ENCODE results near the gene CXXC5.
A peak's percentile ranks its signal among the peaks of the same experiment; 100 is the strongest.

Gene CXXC5

DNA sequence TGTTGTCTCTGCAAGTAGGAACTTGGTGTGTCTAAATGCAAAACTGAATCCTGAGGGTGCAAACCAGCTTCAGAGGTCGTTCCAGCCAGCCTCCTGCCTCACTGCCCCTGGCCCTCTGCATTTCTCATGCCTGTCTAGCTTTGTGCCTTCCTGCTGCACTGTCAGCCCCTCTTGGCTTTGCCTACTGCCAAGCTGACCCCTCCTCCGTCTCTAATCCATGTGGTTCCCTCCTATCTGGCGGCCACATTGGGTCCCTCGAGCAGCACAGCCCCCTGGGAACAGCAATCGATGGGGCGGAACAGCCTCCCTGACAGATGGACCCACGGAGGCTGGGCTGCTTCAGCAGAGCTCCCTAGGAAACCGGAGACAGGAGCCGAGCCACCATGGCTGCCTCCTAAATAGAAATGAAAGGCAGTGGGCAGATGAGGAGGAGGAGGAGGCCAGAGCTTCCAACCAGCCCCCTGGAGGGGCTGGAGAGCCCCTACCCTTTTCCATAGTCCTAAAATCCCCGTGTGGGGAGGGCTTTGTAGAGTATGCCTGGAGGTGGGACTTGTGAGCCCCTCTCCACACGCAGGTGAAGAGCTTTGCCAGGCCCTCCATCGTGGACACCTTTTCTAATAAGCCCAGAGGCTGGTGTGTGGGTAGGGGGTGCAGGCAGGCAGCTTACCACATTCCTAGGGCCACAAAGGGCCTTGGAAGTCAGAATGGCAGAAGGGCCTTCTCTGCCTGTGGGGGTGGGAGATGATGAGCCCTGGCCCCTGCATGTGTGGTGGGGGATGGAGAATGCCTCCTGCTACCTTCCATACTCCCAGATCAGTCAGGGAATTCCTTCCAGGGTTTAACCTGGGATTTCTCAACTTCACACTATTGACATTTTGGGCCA lies 9.2 kb upstream of the CXXC5 start:
- DNase-seq, result no peak

DNA sequence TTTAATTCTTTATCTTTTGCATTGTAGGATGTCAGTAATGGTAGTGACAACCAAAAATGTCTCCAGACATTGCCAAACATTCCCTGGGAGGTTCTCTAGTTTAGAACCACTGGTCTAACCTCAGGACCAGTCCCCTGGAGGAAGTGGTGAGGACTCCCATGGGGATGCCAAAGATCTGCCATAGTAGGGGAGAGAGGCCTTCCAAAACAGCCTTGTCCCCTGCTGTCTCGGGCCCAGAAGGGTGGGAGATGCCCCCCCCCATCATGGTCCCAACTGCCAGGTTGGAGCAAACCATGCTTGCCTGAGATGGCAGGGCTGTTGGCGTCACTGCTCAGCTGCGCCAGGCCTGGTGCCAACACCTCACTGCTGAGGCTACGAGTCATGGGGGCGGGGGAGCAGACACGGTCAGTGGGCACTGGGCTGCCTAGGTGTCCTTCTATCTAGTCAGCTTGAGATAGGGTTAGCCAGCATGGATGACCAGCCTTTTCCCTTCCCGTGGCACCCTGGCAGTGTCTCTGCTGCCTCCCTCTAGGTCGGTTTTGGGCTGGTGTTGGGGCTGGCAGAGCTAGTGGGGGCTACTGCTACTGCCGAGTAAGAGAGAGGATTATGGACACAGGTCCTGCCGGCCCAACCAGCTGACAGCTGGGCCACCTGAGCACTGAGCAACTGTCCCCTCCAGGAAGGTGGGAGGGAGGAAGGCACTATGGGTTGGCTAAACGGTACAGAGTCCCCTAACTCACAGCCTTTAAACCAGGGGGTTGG lies 8.3 kb upstream of the CXXC5 start:
- no peak for DNase-seq

DNA sequence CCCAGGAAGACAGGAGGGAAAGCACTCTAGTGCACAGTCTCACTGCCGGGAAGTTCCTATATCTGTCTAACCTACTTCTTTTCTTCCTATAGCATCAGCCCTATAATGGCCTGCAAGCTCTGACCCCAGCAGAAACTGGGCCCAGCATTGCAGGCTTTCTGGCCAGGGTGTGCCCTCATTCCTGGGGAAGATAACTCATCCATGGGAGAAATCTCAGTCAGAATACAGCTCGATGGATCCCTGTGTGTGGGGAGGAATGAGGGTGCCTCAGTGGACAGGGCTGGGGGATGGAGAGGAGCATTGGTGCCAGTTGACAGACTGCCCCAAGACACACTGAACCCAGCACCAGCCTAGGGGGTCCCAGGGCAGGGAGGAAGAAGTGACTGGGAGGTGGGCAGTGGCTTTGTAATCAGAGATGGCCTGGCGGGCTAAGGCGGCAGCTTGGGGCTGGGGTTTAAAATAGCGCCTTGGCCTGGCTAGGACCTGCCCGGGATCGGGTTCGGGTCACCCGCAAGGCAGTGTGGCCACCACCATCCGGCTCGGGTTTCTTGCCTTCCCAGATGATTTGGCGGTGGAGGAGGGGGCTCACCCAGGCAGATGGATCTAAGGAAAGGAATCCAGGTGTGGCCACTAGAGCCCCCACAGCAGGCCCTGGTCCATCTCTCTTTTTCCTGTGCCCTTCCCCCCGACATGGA lies 7.6 kb upstream of the CXXC5 start:
- DNase-seq, result peak; percentile 59

DNA sequence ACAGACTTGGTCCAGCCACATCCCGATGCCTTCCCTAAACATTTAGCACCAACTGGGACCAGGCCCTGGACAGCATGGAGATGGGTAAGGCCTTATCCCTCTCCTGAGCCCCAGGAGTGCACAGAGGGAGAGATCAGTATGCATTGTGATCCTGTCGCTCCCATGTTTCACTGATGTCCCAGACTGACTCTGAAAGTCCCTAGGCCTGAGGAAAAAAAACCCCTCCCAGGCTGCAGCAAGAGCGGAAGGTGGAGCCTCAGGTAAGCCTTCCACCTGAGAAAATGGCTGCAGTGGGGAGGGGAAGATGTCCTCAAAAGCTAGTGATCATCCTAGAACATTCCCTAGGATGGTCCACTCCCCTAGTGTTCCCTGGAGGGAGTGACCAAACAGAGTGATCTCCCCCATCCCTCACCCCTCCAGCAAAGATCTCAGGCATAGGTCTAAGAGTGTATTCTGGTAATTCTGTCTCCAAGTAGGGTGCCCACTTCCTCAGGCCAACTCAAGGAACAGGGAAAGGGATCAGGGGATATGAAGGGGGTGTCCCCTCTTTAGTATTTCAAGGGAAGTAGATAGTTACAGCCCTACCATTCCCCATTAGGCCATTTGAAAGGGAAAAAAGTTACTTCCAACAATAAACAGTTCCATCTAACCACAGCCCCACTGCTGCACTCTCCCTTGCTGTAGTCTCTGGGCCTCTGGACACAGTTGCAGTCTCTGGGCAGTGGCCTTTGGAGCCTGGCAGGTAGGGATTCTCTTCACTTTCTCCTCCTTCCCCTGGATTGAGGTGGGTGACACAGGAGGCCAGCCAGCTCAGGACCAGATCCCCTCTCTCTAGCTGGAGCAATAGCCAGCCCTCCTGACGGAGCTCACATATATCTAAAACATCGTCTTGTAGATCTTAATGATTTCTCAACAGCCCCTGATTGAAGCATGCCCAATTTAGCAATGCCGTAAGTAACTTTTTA lies 6.8 kb upstream of the CXXC5 start:
- peak; percentile 12 for DNase-seq

DNA sequence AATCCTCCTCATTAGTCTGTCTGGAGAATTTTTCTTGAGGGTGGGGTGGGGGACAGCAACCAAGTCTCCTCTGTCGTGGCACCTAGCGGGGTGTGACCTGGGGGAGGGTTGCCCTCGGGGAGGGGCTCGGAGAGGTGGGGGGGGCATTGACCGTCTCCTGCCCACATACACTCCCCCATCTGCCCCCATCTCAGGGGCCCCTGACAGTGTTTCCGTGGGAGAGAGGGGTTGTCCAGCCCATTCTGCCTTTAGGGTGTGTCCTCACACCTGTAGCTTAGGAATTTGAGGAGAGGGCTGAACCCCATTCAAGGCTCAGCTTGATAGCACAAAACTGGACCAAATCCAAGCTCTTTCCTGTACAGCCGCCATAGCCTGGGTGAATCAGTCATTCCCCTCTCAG lies 5.9 kb upstream of the CXXC5 start:
- peak; percentile 12 for DNase-seq

DNA sequence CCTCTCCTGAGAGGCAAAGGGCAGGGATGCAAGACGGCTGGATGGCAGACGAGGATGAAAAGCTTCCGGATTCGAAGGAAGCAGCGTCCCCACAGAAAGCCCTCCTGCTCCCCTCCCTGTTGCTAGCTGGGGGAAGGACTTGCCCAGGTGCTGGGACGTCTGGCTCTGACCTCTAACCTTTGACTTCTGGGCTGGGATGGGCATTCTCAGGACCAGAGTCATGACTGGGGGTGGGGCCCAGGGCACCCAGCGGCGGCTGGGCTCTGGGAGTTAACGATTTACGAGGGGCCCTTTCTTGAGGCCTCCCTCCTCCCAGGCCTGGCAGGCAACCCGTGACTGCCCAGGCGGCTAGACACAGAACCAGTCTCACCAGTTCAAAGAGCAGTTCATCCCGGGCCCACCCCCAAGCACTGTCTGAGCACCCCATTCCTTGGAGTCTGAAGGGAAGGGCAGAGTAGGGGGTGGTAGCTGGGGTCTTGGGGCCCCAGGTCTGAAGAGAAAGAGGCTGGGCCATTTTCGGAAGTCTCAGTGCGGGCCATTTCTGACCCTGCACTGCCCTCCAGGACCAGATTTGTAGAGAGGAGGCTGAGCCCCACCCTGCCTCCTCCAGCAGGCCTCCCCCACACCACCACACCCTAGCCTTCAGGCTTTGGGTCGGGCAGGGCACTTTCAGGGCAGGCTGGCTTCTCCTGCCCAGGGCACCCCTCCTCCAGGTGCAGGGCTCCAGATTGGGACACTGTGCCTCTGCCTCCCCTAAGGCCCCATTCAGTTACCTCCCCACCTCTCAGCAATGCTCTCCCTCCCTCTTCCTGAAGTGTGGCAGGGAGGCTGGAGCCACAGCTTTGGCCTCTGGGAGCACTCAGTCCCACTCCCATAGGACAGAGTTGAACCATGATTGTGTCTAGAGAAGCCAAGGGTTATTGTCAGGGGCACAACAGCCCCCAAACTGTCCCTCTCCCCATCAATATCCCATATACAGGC lies 5.0 kb upstream of the CXXC5 start:
- peak; percentile 15 for DNase-seq

DNA sequence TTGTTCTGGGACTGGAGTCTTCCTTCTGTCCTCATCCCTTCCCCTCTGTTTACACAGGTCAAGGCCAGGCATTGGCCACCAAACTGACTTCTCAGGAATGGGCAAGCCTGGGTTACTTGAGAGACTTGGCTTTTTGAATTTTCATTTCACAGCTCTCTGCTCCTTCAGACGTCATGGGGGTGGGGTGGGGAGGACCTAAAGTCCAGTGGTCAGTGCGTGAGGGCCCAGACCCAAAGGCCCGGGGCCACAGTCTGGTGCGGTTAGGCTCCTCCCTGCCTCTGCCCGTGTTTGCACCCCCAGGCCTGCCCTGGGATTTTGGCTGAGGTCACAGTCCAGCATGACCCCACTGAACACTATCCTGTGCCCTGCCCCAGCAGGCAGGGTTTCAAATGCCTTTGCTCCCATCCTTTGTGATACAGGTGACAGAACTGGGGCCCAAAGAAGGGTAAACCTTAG lies 4.1 kb upstream of the CXXC5 start:
- no peak for DNase-seq

DNA sequence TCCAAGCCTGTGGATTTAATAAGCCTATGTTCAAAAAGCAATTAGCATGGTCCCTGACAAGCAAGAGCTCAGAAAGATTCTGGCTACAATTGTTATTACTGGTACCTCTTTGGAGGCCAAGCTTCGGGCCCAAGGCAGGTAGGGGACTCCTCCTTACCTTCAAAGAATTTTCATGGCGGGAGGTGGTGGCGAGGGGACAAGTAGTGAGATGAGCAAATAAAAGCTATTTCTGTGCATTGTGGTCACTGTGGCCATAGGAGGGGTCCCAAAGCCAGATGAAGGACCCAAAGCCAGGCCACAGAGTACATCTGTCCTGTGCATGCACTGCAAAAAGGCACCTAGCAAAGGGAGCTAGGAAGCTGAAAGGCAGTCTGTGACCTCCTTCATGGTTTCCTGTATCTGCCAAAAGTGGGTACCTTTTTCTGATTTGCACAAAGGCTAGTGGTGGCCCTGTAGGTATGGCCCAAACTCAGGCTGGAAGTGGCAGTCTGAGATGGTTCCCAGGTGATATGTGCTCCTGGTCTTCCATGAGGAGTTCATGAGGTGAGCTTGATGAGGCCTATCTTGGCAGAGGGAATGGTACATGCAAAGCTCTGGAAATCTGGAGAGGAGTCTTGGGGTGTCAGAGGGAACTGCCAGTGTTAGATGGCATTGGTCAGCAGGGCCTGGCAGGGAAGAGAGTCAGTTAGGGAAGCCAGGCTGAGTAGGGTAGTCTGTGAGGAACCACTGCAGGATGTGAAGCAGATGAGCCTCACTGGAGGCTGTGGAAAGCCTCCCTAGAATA lies 3.3 kb upstream of the CXXC5 start:
- DNase-seq, result peak; percentile 13

DNA sequence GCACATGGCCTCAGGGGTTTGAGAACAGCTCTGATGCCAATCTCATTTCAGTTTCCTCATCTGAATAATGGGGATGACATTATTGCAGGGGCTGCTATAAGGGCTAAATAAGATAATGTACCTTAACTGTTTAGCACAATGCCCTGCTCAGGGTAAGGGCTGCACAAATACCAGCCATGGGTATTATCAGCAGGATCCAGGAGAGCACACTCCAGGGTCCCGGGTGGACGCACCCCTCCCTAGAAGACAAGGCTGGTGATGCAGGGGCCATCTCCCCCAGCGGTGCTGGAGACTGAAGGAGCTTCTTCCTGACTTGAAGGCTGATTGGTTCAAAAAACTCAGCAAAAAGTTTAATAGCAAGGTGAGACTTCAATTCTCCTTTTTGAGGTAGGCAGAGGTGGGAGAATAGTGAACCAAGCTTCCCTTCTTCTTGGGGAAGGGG lies 2.7 kb upstream of the CXXC5 start:
- DNase-seq, result peak; percentile 2

DNA sequence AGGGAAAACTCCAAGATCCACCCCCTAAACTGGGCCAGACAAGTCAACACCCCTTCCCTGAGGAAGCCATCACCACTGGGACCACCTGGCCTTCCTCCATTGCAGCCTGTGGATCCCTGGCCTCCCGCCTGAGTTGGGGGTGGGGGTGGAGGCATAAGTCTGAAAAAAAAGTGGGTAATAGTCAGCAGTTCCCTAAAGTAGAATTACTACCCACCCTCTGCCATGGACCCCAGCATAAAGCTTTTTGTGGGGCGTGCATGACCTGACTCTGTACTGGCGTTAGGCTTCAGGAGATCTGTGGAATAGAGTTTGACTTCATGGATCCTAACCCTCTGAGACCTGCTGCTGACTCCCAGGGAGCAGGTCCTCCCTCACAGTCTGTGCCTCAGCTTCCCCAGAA lies 2.0 kb upstream of the CXXC5 start:
- peak; percentile 20 for DNase-seq

DNA sequence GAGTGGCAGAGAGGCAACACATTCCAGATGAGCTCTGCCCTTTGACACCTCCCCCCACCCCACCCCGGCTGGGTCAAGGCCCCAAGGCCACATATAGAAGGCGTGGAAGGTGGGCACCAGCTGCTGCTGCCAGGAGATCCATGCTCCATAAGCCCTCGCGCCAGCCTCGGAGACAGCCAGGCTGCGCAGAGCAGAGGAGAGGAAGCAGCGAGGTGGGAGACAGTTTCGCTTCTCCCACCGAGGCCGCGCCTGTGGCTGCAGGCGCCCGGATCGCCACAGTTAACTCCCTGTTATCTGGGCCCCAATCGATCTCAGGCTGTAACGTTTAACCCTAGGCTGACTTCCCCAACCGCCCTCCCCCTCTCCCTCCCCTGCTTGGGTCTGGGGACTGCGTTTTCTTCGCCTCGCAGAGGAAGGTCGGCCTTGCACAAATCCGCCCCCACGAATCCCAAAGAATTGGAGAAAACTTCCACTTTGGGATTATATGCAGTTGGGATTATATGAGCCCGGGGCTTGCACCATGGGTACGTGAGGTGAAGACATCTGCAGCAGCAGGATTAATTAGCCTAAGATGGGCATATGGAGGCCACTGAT lies 1.1 kb upstream of the CXXC5 start:
- peak; percentile 46 for DNase-seq

DNA sequence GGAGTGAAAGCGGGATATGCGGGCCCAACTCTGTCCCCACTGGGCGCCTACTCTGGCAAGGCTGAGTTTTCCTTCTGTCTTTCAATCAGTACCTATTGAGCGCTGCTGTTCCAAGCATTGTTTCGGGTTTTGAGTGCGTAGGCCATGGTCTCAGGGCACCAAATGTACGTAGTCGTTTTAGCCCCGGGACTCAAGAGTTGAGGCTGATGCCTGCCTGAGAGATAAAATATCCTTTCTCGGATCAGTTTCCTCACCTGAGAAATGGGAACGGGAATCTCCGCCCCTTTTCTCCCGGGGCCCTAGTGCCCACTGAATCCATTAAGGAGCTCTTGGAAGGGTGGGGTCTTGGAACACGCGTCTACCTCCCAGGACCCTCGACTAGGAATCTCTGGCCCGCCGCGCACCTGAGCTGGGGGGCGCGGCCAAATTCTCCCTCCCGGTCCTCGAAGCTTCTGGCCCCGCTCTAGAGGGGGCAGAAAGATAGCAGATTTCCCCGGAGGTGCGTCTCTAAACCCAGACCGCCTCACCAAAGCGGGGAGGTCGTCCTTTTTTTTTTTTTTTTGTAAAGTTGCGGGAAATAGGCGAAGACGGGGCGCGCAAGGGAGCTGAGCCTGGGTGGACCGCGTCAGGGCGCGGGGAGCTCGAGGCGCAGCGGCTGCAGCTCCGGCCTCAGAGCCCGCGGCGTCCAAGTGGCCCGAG lies 494 bp upstream of the CXXC5 start:
- peak; percentile 28 for DNase-seq

DNA sequence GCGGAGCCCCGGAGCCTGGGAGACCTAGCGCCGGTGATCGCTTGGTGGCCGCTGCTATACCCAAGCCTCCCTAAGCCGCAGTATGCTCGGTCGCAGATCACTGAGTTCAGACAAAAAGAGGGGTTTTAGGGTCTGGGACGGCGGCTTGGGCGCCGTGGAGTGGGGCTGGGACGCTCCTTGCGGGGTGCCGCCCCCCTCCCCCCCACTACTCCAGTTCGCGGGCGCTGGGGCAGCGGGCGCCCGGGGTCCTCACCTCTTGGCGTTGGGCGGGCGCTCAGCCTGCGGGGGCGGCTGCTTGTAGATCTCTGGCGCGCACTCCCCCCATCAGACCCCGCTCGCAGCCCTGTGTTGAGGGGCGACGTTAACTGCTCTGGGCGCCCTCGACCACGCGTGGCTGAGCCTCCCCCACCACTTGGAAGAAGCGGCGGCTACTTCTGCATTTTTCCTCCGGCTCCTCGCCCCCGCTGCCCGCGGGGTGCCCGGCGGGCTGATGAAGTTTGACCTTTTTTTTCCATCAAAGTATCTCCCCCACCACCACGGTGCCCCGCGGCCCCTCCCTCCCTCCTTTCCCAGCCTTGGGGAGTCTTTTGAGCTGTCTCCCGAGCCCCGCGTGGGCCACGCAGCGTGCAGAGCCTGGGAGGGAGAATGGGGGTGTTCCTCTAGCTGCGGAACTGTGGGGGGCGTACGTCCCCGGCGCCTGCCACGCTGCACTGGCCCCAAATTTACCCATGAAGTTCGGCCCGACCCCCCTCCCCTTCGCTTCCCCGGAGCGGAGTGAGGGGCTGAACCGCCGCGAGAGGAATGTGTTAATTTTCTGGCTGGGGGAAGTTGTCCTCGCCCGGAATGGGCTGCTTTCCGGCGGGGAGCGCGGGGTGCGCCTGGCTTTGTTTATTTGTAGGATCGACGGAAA lies 1.2 kb downstream of the CXXC5 start:
- DNase-seq, result peak; percentile 60

DNA sequence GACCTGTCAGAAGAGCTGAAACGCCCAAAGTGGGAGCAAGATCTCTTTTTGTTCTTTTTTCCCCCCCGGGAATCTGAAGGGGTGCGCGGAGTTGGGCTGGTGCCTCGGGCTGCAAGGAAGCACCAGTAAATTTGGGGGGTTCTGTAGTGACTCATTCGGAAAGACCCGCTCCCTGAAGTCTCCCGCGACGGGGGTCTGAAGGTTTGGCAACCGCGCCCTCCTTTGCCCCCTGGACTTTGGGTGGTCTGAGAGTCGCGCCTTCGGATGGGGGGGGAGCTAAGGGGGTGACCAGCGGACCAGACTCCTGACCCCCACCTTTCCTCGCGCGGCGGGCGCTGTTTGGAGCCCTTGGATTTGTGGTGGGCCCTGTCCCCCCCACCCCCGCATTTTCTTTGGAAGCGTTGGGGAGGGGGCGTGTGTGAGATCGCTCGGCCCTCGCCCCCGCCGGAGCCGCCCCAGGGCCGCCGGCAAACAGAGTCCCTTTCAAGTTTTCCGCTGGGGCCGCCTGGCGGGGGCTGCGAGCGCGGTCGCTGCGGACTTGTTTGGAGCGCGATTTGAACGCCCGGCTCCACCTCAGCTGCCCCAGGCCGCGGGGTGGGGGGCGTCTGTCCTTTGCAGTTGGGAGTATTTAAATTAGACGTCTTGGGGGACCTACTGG lies 2.0 kb downstream of the CXXC5 start:
- DNase-seq, result peak; percentile 72

DNA sequence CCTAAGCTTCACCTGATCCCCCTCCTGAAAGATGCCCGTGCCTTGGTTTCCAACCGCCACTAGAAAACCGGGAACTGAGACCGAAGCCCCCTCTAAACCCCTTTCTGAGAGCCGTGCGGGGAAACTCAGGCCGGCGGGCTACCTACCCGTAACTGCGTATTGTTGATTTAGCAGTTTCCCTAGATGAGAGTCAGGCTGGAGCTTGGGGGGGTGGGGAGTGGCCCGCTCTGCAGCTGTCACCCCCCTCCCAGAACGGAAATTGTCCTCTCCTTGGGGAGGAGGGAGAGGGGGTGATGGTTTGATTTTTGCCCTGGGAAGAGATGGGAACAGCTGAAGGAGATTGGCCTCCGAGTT lies 2.5 kb downstream of the CXXC5 start:
- DNase-seq, result peak; percentile 67

DNA sequence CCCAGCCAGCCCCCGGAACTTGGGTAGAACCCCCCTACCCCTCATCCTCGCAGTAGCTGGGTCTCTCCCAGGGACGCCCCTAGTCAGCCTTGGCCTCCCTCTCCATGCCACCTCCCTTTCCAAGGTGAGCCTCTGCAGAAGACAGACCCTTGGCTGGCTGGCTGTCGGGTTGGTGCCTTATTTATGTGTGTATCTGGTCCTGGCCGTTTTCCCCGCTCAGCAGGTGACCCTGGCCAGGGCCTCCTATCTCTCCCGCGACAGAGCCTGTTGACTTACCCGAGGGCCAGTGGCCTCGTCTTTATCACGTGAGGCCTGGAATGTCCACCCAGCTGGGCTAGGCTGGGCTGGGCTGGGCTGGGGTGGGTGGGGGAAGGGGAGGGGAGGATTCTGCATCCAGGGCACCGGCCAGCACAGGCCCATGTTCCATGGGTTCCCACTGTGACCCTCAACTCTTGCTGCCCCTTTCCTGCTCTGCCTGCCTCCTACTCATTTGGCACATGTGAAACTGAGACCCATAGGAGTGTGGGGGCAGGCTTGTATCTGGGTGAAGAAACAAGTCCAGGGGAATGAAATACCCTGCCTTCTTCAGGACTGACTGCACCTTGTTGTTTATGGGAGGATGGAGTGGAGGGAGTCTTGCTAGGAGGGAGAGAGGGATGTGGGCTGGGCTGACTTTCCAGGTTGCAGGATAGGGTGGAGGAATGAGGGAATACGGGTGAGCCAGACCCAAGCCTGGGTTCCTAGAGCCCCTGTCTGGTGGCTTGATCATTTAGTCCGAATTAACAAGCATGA lies 3.1 kb downstream of the CXXC5 start:
- DNase-seq, result peak; percentile 69
